IMR-90 (cell line): ENCODE measurements around the gene RXRG. TPM values are rescaled to one million over a fixed set of nuclear protein-coding genes. Genes with fewer than 3 reads are reported as not detected.

Experiments used
- ATAC-seq: fragments of 200-7000 bp; cut with Tn5 transposase; 2 replicates; pipeline ENCODE4 v1.9.1; 2020; ENCODE audit warnings: low read depth, mild to moderate bottlenecking, moderate library complexity
- BruUV-seq: library from RNA; stranded (reverse); fragments of 400-500 nt; replicated peaks from 2 replicates; lab custom pipeline; 2021; lab: Mats Ljungman, UMichigan
- CTCF ChIA-PET: fragments of 300-600 bp; formaldehyde crosslinking; extraction: SDS; loops from one replicate; lab custom pipeline; 2021; ENCODE audit warnings: antibody characterized with exemption; lab: Yijun Ruan, JAX
- POLR2A ChIA-PET: fragments of 300-600 bp; sonication (Branson Sonifier 250); formaldehyde crosslinking; loops from one replicate; lab custom pipeline; 2022; ENCODE audit warnings: antibody characterized with exemption; ENCODE audit not compliant: unreplicated experiment; lab: Charles Lee
- DNase-seq: peaks from one replicate; pipeline ENCODE4 v3.0.0; 2013
- H2AFZ ChIP-seq: replicated peaks from 2 replicates; pipeline ENCODE3; 2013; ENCODE audit warnings: low read length, mild to moderate bottlenecking; ENCODE audit not compliant: poor library complexity
- H2AK5ac ChIP-seq: 2 replicates; pipeline ENCODE4 v1.6.1; 2013; ENCODE audit warnings: low read depth, low read length, inconsistent platforms
- H2AK9ac ChIP-seq: replicated peaks from 2 replicates; pipeline ENCODE3; 2013; ENCODE audit warnings: mild to moderate bottlenecking, low read depth, low read length, moderate library complexity; ENCODE audit not compliant: poor library complexity
- H2BK120ac ChIP-seq: 2 replicates; pipeline ENCODE4 v1.6.1; 2013; ENCODE audit warnings: low read depth, low read length, inconsistent platforms
- H2BK15ac ChIP-seq: 3 replicates; pipeline ENCODE4 v1.6.1; 2013; ENCODE audit warnings: low read depth, low read length, inconsistent platforms
- H2BK20ac ChIP-seq: 2 replicates; pipeline ENCODE4 v1.6.1; 2013; ENCODE audit warnings: low read depth, mild to moderate bottlenecking, inconsistent platforms, low read length, moderate library complexity
- H2BK5ac ChIP-seq: 2 replicates; pipeline ENCODE4 v1.6.1; 2013; ENCODE audit warnings: mild to moderate bottlenecking, low read depth, low read length, inconsistent platforms; ENCODE audit not compliant: poor library complexity, severe bottlenecking
- H3K14ac ChIP-seq: replicated peaks from 2 replicates; pipeline ENCODE4 v1.6.1; 2013; ENCODE audit warnings: low read depth, low read length, inconsistent platforms
- H3K18ac ChIP-seq: 2 replicates; pipeline ENCODE4 v1.6.1; 2013; ENCODE audit warnings: low read depth, low read length, control low read depth
- H3K23ac ChIP-seq: 2 replicates; pipeline ENCODE4 v1.6.1; 2013; ENCODE audit warnings: low read depth, low read length, inconsistent platforms
- H3K27ac ChIP-seq: 2 replicates; pipeline ENCODE4 v1.5.1; 2013; ENCODE audit warnings: mild to moderate bottlenecking, control low read depth, low read length; ENCODE audit not compliant: insufficient read depth
- H3K27me3 ChIP-seq: 2 replicates; pipeline ENCODE4 v1.6.1; 2013; ENCODE audit warnings: low read length; ENCODE audit not compliant: control insufficient read depth, insufficient read depth
- H3K36me3 ChIP-seq: 2 replicates; pipeline ENCODE4 v1.6.1; 2013; ENCODE audit warnings: low read length, mixed read lengths; ENCODE audit not compliant: control insufficient read depth, insufficient read depth
- H3K4ac ChIP-seq: 2 replicates; pipeline ENCODE4 v1.6.1; 2013; ENCODE audit warnings: low read depth, low read length, inconsistent platforms
- H3K4me1 ChIP-seq: 2 replicates; pipeline ENCODE4 v1.6.1; 2013; ENCODE audit warnings: low read length, mixed read lengths; ENCODE audit not compliant: control insufficient read depth, insufficient read depth
- H3K4me2 ChIP-seq: 2 replicates; pipeline ENCODE4 v1.6.1; 2013; ENCODE audit warnings: low read depth, mild to moderate bottlenecking, control low read depth, low read length, moderate library complexity
- H3K4me3 ChIP-seq: 2 replicates; pipeline ENCODE4 v1.5.1; 2013; ENCODE audit warnings: low read depth, mild to moderate bottlenecking, control low read depth, low read length, moderate library complexity; ENCODE audit not compliant: insufficient read depth
- H3K56ac ChIP-seq: 2 replicates; pipeline ENCODE4 v1.6.1; 2013; ENCODE audit warnings: low read length, inconsistent platforms; ENCODE audit not compliant: insufficient read depth; ENCODE audit errors: extremely low read depth
- H3K79me1 ChIP-seq, 2 experiments: 2 replicates each; pipeline ENCODE4 v1.6.1; 2013; ENCODE audit warnings: low read length in 2 of 2, inconsistent platforms in 1 of 2, low read depth in 1 of 2
- H3K9ac ChIP-seq: 2 replicates; pipeline ENCODE4 v1.6.1; 2013; ENCODE audit warnings: low read depth, low read length, control low read depth
- H3K9me1 ChIP-seq: 2 replicates; pipeline ENCODE4 v1.6.1; 2013; ENCODE audit warnings: low read length, inconsistent platforms; ENCODE audit not compliant: insufficient read depth
- H3K9me3 ChIP-seq: 2 replicates; pipeline ENCODE4 v1.6.1; 2013; ENCODE audit warnings: low read length; ENCODE audit not compliant: control insufficient read depth, insufficient read depth
- H4K20me1 ChIP-seq: 2 replicates; pipeline ENCODE4 v1.6.1; 2013; ENCODE audit warnings: low read length, inconsistent platforms; ENCODE audit not compliant: insufficient read depth
- H4K5ac ChIP-seq: 2 replicates; pipeline ENCODE4 v1.6.1; 2013; ENCODE audit warnings: mild to moderate bottlenecking, low read depth, low read length, control low read depth
- H4K8ac ChIP-seq, 2 experiments: 2 replicates each; pipeline ENCODE4 v1.6.1; 2013; ENCODE audit warnings: low read depth in 2 of 2, low read length in 2 of 2, control low read depth in 1 of 2, inconsistent platforms in 1 of 2
- H4K91ac ChIP-seq: 2 replicates; pipeline ENCODE4 v1.6.1; 2013; ENCODE audit warnings: low read depth, low read length, inconsistent platforms; ENCODE audit not compliant: insufficient read depth
- CEBPB ChIP-seq: IDR thresholded peaks from 2 replicates; pipeline ENCODE4 v1.6.1; 2012; ENCODE audit warnings: low read depth, low read length, improper control_type of control experiment
- CTCF ChIP-seq: conservative IDR thresholded peaks from 2 replicates; pipeline ENCODE4 v1.5.1; 2012; ENCODE audit warnings: mild to moderate bottlenecking, low read depth, low read length, improper control_type of control experiment
- FOS ChIP-seq: fragments of 150-350 bp; IDR thresholded peaks from 2 replicates; pipeline ENCODE4 v1.6.1; 2016; ENCODE audit warnings: low read depth, low read length
- MAFK ChIP-seq: IDR thresholded peaks from 2 replicates; pipeline ENCODE4 v1.6.1; 2012; ENCODE audit warnings: low read depth, low read length, improper control_type of control experiment
- MAZ ChIP-seq: IDR thresholded peaks from 2 replicates; pipeline ENCODE4 v1.6.1; 2012; ENCODE audit warnings: low read depth, mild to moderate bottlenecking, low read length, improper control_type of control experiment, moderate library complexity, borderline replicate concordance
- NFE2L2 ChIP-seq: fragments of 150-350 bp; IDR thresholded peaks from 2 replicates; pipeline ENCODE4 v1.6.1; 2016; ENCODE audit warnings: low read depth, mild to moderate bottlenecking, low read length
- RAD21 ChIP-seq: IDR thresholded peaks from 2 replicates; pipeline ENCODE4 v1.6.1; 2012; ENCODE audit warnings: low read length, improper control_type of control experiment
- RCOR1 ChIP-seq: IDR thresholded peaks from 2 replicates; pipeline ENCODE4 v1.6.1; 2012; ENCODE audit warnings: mild to moderate bottlenecking, low read length, improper control_type of control experiment; ENCODE audit not compliant: insufficient replicate concordance
- RFX5 ChIP-seq: IDR thresholded peaks from 2 replicates; pipeline ENCODE4 v1.8.0; 2012; ENCODE audit warnings: low read depth, mild to moderate bottlenecking, low read length, moderate library complexity
- SMC3 ChIP-seq: fragments of 150-350 bp; IDR thresholded peaks from 2 replicates; pipeline ENCODE4 v1.6.1; 2016; ENCODE audit warnings: low read depth, mild to moderate bottlenecking, antibody characterized with exemption, low read length, moderate library complexity
- WGBS, 2 experiments: methylation state at CpG; one replicate each; pipeline versions ENCODE4 v1.1.5 to v1.1.7; 2013; ENCODE audit warnings: missing lambda C conversion rate in 2 of 2; ENCODE audit not compliant: insufficient read length in 1 of 2; ENCODE audit errors: extremely low coverage in 2 of 2; 5-methylcytosine and 5-hydroxymethylcytosine counted together
- dilution Hi-C: fragments of 300-500 bp; cut with HindIII; formaldehyde crosslinking; loops from one replicate; pipeline ENCODE4 v1.14.3; 2018; ENCODE audit warnings: low sequenced_read_pairs; ENCODE audit not compliant: unreplicated experiment
- in situ Hi-C: fragments of 300-500 bp; cut with MboI; formaldehyde crosslinking; loops from 3 replicates; pipeline ENCODE4 v1.14.3; 2019; ENCODE audit warnings: low sequenced_read_pairs, inconsistent platforms, mixed read lengths
- intact Hi-C: fragments of 100-400 bp; cut with micrococcal nuclease; formaldehyde crosslinking; loops from 2 replicates; pipeline ENCODE4 v1.10.0; 2022
- polyA plus RNA-seq, 3 experiments: library from polyadenylated mRNA; depleted of rRNA; stranded (reverse); fragments of >200 nt; gene quantifications; 2 replicates each; pipeline ENCODE4 v1.2.3, GENCODE V29; 2012; ENCODE audit warnings: low replicate concordance in 1 of 3
- total RNA-seq: library from RNA; depleted of rRNA; stranded (reverse); fragments of >200 nt; gene quantifications from 2 replicates; pipeline ENCODE4 v1.2.3, GENCODE V29; 2012
- TF ChIP-seq, protein P1 (sequence below): fragments of 150-350 bp; IDR thresholded peaks from 2 replicates; pipeline ENCODE4 v1.6.1; 2016; ENCODE audit warnings: low read depth, mild to moderate bottlenecking, low read length, moderate library complexity, borderline replicate concordance
- TF ChIP-seq, protein P2 (sequence below): fragments of 150-350 bp; IDR thresholded peaks from 2 replicates; pipeline ENCODE4 v1.6.1; 2017; ENCODE audit warnings: mild to moderate bottlenecking, antibody characterized with exemption, low read length, low read depth

Gene RXRG
- total and polyA plus RNA-seq, 2 of the 4 experiments (the other 2 are of a cell fraction) = not detected

GRCh38 chr1:165352442-165353293 is 92.3 kb downstream of the RXRG start (continued):
- TF ChIP-seq FOS = no peak

- CTCF ChIA-PET = no interaction called here
- Histone ChIP-seq H3K4ac (no peak overlapping the region), H2AFZ (no peak overlapping the region), H3K56ac (no peak overlapping the region), H3K18ac (no peak overlapping the region), H3K4me1 (no peaks in the 10 kb centered on the region), H3K4me3 (no peak overlapping the region), H3K4me2 (no peak overlapping the region), H2AK5ac (no peak overlapping the region), H2BK20ac (no peak overlapping the region), H3K9me1 (no peaks in the 10 kb centered on the region), H3K27ac (no peak overlapping the region), H2BK5ac (no peak overlapping the region), H2BK15ac (no peak overlapping the region), H3K79me1 (no peaks in the 10 kb centered on the region), H3K27me3 (peaks cover 48% of the 10 kb centered on the region), H3K36me3 (no peaks in the 10 kb centered on the region), H3K14ac (no peak overlapping the region), H4K8ac (no peak overlapping the region), H4K5ac (no peak overlapping the region), H3K9me3 (no peaks in the 10 kb centered on the region), H3K9ac (no peak overlapping the region), H2AK9ac (no peak overlapping the region), H4K20me1 (no peaks in the 10 kb centered on the region), H3K23ac (no peak overlapping the region), H2BK120ac (no peak overlapping the region), H4K91ac (no peak overlapping the region)
- dilution Hi-C loops (no loop called here), in situ Hi-C loops (no loop called here), intact Hi-C loops (no loop called here)
- 8% methylated on average over 2 of the region's 20 CpGs; no CpG with 5 or more reads in 1 of the 2 experiments for WGBS, 2 experiments
- DNase-seq = no peak
- no TSS peak for BruUV-seq
- POLR2A ChIA-PET = no interaction called here
- no peak for ATAC-seq
- TF ChIP-seq, protein P1, sequence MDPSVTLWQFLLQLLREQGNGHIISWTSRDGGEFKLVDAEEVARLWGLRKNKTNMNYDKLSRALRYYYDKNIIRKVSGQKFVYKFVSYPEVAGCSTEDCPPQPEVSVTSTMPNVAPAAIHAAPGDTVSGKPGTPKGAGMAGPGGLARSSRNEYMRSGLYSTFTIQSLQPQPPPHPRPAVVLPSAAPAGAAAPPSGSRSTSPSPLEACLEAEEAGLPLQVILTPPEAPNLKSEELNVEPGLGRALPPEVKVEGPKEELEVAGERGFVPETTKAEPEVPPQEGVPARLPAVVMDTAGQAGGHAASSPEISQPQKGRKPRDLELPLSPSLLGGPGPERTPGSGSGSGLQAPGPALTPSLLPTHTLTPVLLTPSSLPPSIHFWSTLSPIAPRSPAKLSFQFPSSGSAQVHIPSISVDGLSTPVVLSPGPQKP = no peak
- TF ChIP-seq MAFK = no peak
- TF ChIP-seq RFX5 = no peak
- TF ChIP-seq SMC3 = no peak
- no peak for TF ChIP-seq MAZ
- TF ChIP-seq RCOR1 = no peak
- no peak for TF ChIP-seq CEBPB
- TF ChIP-seq, protein P2, sequence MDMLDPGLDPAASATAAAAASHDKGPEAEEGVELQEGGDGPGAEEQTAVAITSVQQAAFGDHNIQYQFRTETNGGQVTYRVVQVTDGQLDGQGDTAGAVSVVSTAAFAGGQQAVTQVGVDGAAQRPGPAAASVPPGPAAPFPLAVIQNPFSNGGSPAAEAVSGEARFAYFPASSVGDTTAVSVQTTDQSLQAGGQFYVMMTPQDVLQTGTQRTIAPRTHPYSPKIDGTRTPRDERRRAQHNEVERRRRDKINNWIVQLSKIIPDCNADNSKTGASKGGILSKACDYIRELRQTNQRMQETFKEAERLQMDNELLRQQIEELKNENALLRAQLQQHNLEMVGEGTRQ = no peak
- no peak for TF ChIP-seq NFE2L2
- TF ChIP-seq RAD21 = no peak
- no peak for TF ChIP-seq CTCF
These were observed 93.0 kb downstream of the RXRG start for GRCh38 chr1:165351863-165352441.
